Central memory CD4-positive, alpha-beta T cell (primary cell): ENCODE results near the gene ORC1.
"Not testable (repeated sequence)": the region's sequence is repeated elsewhere in the genome, so short reads cannot be mapped to it uniquely, and the experiment has no call there.

Experiments
- DNase-seq: peaks from one replicate; pipeline ENCODE4 v3.0.0; 2022

The ORC1 gene

GRCh38 chr1:52385376-52385775 lies 18.8 kb downstream of the ORC1 start:
- DNase-seq = no peak

- not testable (repeated sequence) for DNase-seq
Measured at GRCh38 chr1:52369851-52370250, 34.4 kb downstream of the ORC1 start.

GRCh38 chr1:52368383-52369172 lies 35.6 kb downstream of the ORC1 start:
- peak; percentile 55 for DNase-seq

GRCh38 chr1:52367272-52367671 lies 37.0 kb downstream of the ORC1 start:
- no peak for DNase-seq

- no peak for DNase-seq
Measured at GRCh38 chr1:52366517-52366827, 37.8 kb downstream of the ORC1 start.

- DNase-seq = peak; percentile 100
Measured at GRCh38 chr1:52365746-52366516, 38.3 kb downstream of the ORC1 start, which contains the start of gene CC2D1B. Gene CC2D1B (minus strand): TSS chr1:52366205. CDS start chr1:52364620, 1,585 bp downstream.

- DNase-seq = no peak
Measured at GRCh38 chr1:52365071-52365745, 39.0 kb downstream of the ORC1 start.

- DNase-seq = no peak
Measured at GRCh38 chr1:52364235-52364839, 39.9 kb downstream of the ORC1 start.

- DNase-seq = no peak
Measured at GRCh38 chr1:52360595-52360968, 43.6 kb downstream of the ORC1 start.

- DNase-seq = no peak
Measured at GRCh38 chr1:52359676-52360594, 44.3 kb downstream of the ORC1 start.

- no peak for DNase-seq
Measured at GRCh38 chr1:52358851-52359497, 45.2 kb downstream of the ORC1 start.

- no peak for DNase-seq
Measured at GRCh38 chr1:52357397-52357796, 46.8 kb downstream of the ORC1 start.

GRCh38 chr1:52356818-52357355 lies 47.3 kb downstream of the ORC1 start:
- DNase-seq = no peak

GRCh38 chr1:52355847-52356505 lies 48.2 kb downstream of the ORC1 start:
- DNase-seq = no peak

GRCh38 chr1:52355436-52355835 lies 48.8 kb downstream of the ORC1 start:
- DNase-seq = no peak

GRCh38 chr1:52352690-52353089 lies 51.5 kb downstream of the ORC1 start:
- no peak for DNase-seq

- no peak for DNase-seq
Measured at GRCh38 chr1:52348704-52349300, 55.4 kb downstream of the ORC1 start.

GRCh38 chr1:52346653-52347052 lies 57.6 kb downstream of the ORC1 start:
- DNase-seq = no peak

GRCh38 chr1:52345252-52345651 lies 59.0 kb downstream of the ORC1 start:
- DNase-seq = no peak

GRCh38 chr1:52343979-52344378 lies 60.2 kb downstream of the ORC1 start:
- DNase-seq = no peak
